ENCODE measurements around the gene C22orf23. TPM values are rescaled to one million over a fixed set of nuclear protein-coding genes. Genes with fewer than 3 reads are reported as not detected.

The C22orf23 gene
- polyA plus RNA-seq, 1 of the 3 experiments (the other 2 are of a cell fraction), result 0.33 TPM

DNA sequence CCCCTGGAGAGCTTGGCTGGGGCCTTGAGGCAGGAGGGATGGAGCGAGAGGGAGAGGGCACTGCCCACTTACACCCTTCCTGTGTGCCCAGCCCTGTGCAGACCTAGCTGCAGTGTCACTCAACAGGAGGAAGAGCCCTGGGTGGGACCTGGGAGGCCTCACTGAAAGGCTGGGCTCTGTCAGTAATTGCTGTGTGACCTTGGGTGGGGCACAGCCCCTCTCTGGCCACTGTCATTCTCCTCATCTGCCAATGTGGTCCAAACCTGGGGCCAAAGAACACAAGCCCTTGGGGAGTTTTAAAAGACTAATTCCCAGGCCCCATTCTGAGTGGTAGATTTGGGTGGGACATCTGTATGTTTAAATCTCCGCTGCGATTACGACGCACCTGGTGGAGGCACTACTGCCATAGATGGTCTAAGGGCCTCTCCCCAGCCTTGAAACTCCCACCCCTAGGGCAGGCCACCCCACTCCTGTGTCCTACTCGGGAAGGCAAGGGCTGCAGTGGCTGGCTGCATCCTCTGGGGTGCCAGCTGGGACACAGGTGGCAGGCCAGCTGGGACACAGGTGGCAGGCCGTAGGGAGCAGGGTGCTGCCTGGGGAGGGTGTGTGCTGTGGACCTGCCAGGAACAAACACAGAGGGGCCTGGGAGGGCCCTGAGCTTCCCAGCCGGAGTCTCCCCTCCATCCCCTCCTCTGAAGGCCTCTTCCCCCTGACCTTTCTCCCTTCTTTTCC, 43.3 kb upstream of the C22orf23 start:
- Histone ChIP-seq H3K4me3 (ENCODE audit: low read depth in 2 of 2, low read length in 1 of 2) (no peak overlapping the region), H3K9me3 (no peaks in the 10 kb centered on the region), H3K27me3 (ENCODE audit: insufficient read depth) (no peaks in the 10 kb centered on the region), H3K79me2 (ENCODE audit: insufficient read depth) (no peaks in the 10 kb centered on the region), H3K9me2 (no peaks in the 10 kb centered on the region), H3K4me1 (ENCODE audit: control insufficient read depth in 1 of 2, insufficient read depth in 2 of 2, low read depth in 1 of 2, low read length in 1 of 2) (no peaks in the 10 kb centered on the region; a peak in 1 of 4 replicates), H4K20me1 (ENCODE audit: insufficient read depth) (no peaks in the 10 kb centered on the region), H3K9ac (no peak overlapping the region), H3K4me2 (no peak overlapping the region), H3K36me3 (replicated peaks in 1 of 2; ENCODE audit: control insufficient read depth in 1 of 2, insufficient read depth in 2 of 2, low read length in 1 of 2) (no peaks in the 10 kb centered on the region), H3K27ac (ENCODE audit: low read depth in 2 of 2, low read length in 1 of 2) (no peak overlapping the region), H3F3A (replicated peaks; ENCODE audit: insufficient read depth) (no peaks in the 10 kb centered on the region), H2AFZ (ENCODE audit: low read depth) (no peak overlapping the region)
- ChIA-PET POLR2A (no interaction called here), CTCF (interaction anchor here (0.6 kb wide), 1 partner anchor 11 kb away, joined by 3 read pairs; no protein-coding TSS in a partner anchor)
- TF ChIP-seq RXRA (IDR thresholded peaks at IDR 0.05; ENCODE audit: borderline replicate concordance, low read depth) (no peak), ZBTB33 (IDR thresholded peaks at IDR 0.05; ENCODE audit: borderline replicate concordance, low read depth) (no peak)
- WGBS (ENCODE audit: low lambda C conversion rate), result 100% methylated on average over 1 of the region's 8 CpGs
- DNase-seq, result no peak

- Histone ChIP-seq H4K20me1 (ENCODE audit: insufficient read depth) (no peaks in the 10 kb centered on the region), H3F3A (replicated peaks; ENCODE audit: insufficient read depth) (no peaks in the 10 kb centered on the region), H3K4me3 (ENCODE audit: low read depth in 2 of 2, low read length in 1 of 2) (no peak overlapping the region), H3K9me2 (no peaks in the 10 kb centered on the region), H3K4me1 (ENCODE audit: control insufficient read depth in 1 of 2, insufficient read depth in 2 of 2, low read depth in 1 of 2, low read length in 1 of 2) (no peaks in the 10 kb centered on the region; a peak in 1 of 4 replicates), H3K9ac (no peak overlapping the region), H3K36me3 (replicated peaks in 1 of 2; ENCODE audit: control insufficient read depth in 1 of 2, insufficient read depth in 2 of 2, low read length in 1 of 2) (no peaks in the 10 kb centered on the region), H3K27me3 (ENCODE audit: insufficient read depth) (no peaks in the 10 kb centered on the region), H3K4me2 (no peak overlapping the region), H3K9me3 (no peaks in the 10 kb centered on the region), H2AFZ (ENCODE audit: low read depth) (no peak overlapping the region), H3K79me2 (ENCODE audit: insufficient read depth) (no peaks in the 10 kb centered on the region), H3K27ac (ENCODE audit: low read depth in 2 of 2, low read length in 1 of 2) (no peak overlapping the region)
- CTCF ChIA-PET, result no interaction called here
- POLR2A ChIA-PET, result no interaction called here
- 20% methylated on average over 1 of the region's 4 CpGs for WGBS (ENCODE audit: low lambda C conversion rate)
- TF ChIP-seq POLR2AphosphoS5 (IDR thresholded peaks at IDR 0.05; ENCODE audit: low read depth, low read length), result no peak
- no peak for TF ChIP-seq ZBTB33 (IDR thresholded peaks at IDR 0.05; ENCODE audit: borderline replicate concordance, low read depth)
- no peak for TF ChIP-seq ELF1 (IDR thresholded peaks at IDR 0.05)
- peak; percentile 51 for DNase-seq
Measured at GRCh38 chr22:37996079-37996478, 42.7 kb upstream of the C22orf23 start.

DNA sequence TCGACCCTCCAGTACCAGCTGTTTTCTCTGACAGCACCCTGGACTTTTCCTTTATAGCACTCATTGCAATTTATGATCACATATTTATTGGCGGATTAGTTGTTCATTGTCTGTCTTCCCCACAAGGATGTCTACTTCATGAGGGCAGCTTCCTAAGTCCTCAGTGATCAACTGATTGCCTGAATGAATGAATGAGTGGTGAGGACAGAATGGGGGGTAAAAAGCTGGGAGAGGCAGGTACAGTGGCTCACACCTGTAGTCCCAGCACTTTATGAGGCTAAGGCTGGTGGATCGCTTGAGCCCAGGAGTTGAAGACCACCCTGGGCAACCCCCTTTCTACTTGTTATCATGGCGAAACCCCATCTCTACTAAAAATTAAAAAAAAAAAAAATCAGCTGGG, 42.1 kb upstream of the C22orf23 start:
- no peak overlapping the region for H3K9ac ChIP-seq
- H4K20me1 ChIP-seq (ENCODE audit: insufficient read depth), result no peaks in the 10 kb centered on the region
- CTCF ChIA-PET, result interaction anchor here (1.3 kb wide), 1 partner anchor 11 kb away, joined by 3 read pairs; the partner anchor contains the start of gene SOX10
- H3K4me1 ChIP-seq (ENCODE audit: control insufficient read depth in 1 of 2, insufficient read depth in 2 of 2, low read depth in 1 of 2, low read length in 1 of 2), result no peaks in the 10 kb centered on the region; a peak in 1 of 4 replicates
- H3K9me3 ChIP-seq, result no peaks in the 10 kb centered on the region
- H3K27ac ChIP-seq (ENCODE audit: low read depth in 2 of 2, low read length in 1 of 2), result no peak overlapping the region
- no peak overlapping the region for H2AFZ ChIP-seq (ENCODE audit: low read depth)
- H3K79me2 ChIP-seq (ENCODE audit: insufficient read depth), result no peaks in the 10 kb centered on the region
- POLR2A ChIA-PET, result no interaction called here
- no peaks in the 10 kb centered on the region for H3K9me2 ChIP-seq
- H3K27me3 ChIP-seq (ENCODE audit: insufficient read depth), result no peaks in the 10 kb centered on the region
- TF ChIP-seq MXI1 (IDR thresholded peaks at IDR 0.05; ENCODE audit: low read depth, low read length) (no peak), REST (IDR thresholded peaks at IDR 0.05; ENCODE audit: low read depth, low read length) (no peak), PBX3 (IDR thresholded peaks at IDR 0.05) (no peak), SIN3A (IDR thresholded peaks at IDR 0.05; ENCODE audit: borderline replicate concordance, low read depth, low read length) (no peak)
- no peaks in the 10 kb centered on the region for H3F3A ChIP-seq (replicated peaks; ENCODE audit: insufficient read depth)
- H3K4me3 ChIP-seq (ENCODE audit: low read depth in 2 of 2, low read length in 1 of 2), result no peak overlapping the region
- H3K36me3 ChIP-seq (replicated peaks in 1 of 2; ENCODE audit: control insufficient read depth in 1 of 2, insufficient read depth in 2 of 2, low read length in 1 of 2), result no peaks in the 10 kb centered on the region
- no peak for DNase-seq
- no peak overlapping the region for H3K4me2 ChIP-seq
- WGBS (ENCODE audit: low lambda C conversion rate), result 88% methylated on average over 4 of the region's 4 CpGs
